ENCODE results near the gene CPA1. TPM values are rescaled to one million over a fixed set of nuclear protein-coding genes. Genes with fewer than 3 reads are reported as not detected.

Gene CPA1
- total and polyA plus RNA-seq, 2 donors from 2014 or later, result 0.50 to 1.1 TPM

GRCh38 chr7:130342701-130343380 lies 37.5 kb upstream of the CPA1 start:
- Histone ChIP-seq H3K9ac (ENCODE audit: low read length in 3 of 3) (no peak overlapping the region), H3K27me3 (ENCODE audit: control insufficient read depth, insufficient read depth, low read length) (no peaks in the 10 kb centered on the region), H3K9me3 (ENCODE audit: control insufficient read depth in 2 of 3, insufficient read depth in 1 of 3, low read length in 3 of 3) (no peaks in the 10 kb centered on the region), H3K4me3 (ENCODE audit: low read length in 3 of 3) (no peak overlapping the region), H3K27ac (ENCODE audit: low read depth in 2 of 2, low read length in 2 of 2) (no peak overlapping the region), H3K4me1 (ENCODE audit: control insufficient read depth in 2 of 3, insufficient read depth in 2 of 3, low read depth in 1 of 3, low read length in 3 of 3) (no peaks in the 10 kb centered on the region), H3K36me3 (ENCODE audit: control insufficient read depth in 2 of 3, insufficient read depth in 3 of 3, low read length in 3 of 3) (no peaks in the 10 kb centered on the region)
- no peak for TF ChIP-seq CTCF (IDR thresholded peaks at IDR 0.05; ENCODE audit: borderline replicate concordance, extremely low read depth, insufficient read depth)
- FAIRE-seq, result no peak
- intact Hi-C loops (cut with DNase I), result no loop called here
- no peak for DNase-seq

DNA sequence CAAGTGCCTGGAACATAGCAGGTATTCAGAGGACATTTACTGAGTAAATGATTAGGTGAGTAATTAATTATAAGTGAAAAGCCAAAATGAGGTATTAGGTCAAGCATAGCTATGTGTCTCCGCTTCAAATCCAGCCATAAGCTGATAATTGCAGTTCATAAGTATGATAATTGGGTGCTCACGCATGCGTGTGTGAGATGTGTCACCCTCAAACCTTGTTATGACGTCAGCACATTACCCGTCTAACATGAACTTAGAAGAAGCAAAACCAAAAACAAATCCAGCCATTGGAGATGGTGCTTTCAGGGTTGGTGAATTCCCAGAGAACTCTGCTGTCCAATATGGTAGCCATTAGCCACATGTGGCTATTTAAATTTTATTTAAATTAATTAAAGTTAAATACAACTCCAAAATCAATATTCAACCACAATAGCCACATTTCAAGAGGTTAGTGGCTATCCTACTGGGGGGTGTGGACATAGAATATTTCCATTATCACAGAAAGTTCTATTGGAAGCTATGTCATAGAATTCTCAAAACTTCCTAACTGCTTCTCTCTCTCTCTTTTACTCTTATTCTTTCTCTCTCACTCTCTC lies 35.9 kb upstream of the CPA1 start, which contains the start of gene CPA5:
Gene CPA5, plus strand, starts transcription at position 546 of the 596 bp plus-strand sequence. CDS start 1,670 bp downstream, outside the sequence.
- intact Hi-C loops (cut with DNase I), result no loop called here
- no peak for DNase-seq
- H3K4me1 ChIP-seq (ENCODE audit: control insufficient read depth in 2 of 3, insufficient read depth in 2 of 3, low read depth in 1 of 3, low read length in 3 of 3), result no peaks in the 10 kb centered on the region

GRCh38 chr7:130345136-130345535 lies 35.2 kb upstream of the CPA1 start:
- DNase-seq, result no peak
- intact Hi-C loops (cut with DNase I), result no loop called here
- Histone ChIP-seq H3K36me3 (ENCODE audit: control insufficient read depth in 2 of 3, insufficient read depth in 3 of 3, low read length in 3 of 3) (no peaks in the 10 kb centered on the region), H3K27me3 (ENCODE audit: control insufficient read depth, insufficient read depth, low read length) (no peaks in the 10 kb centered on the region), H3K27ac (ENCODE audit: low read depth in 2 of 2, low read length in 2 of 2) (no peak overlapping the region), H3K4me1 (ENCODE audit: control insufficient read depth in 2 of 3, insufficient read depth in 2 of 3, low read depth in 1 of 3, low read length in 3 of 3) (no peaks in the 10 kb centered on the region), H3K4me3 (ENCODE audit: low read length in 3 of 3) (no peak overlapping the region), H3K9ac (ENCODE audit: low read length in 3 of 3) (no peak overlapping the region), H3K9me3 (ENCODE audit: control insufficient read depth in 2 of 3, insufficient read depth in 1 of 3, low read length in 3 of 3) (no peaks in the 10 kb centered on the region)
- TF ChIP-seq CTCF (IDR thresholded peaks at IDR 0.05; ENCODE audit: borderline replicate concordance, extremely low read depth, insufficient read depth), result no peak
- FAIRE-seq, result no peak

More for the DNA sequence above, 35.9 kb upstream of the CPA1 start, which contains the start of gene CPA5:
- Histone ChIP-seq H3K9ac (ENCODE audit: low read length in 3 of 3) (no peak within 1 kb of the TSS), H3K27ac (ENCODE audit: low read depth in 2 of 2, low read length in 2 of 2) (no peak within 1 kb of the TSS), H3K27me3 (ENCODE audit: control insufficient read depth, insufficient read depth, low read length) (no peaks in the 10 kb centered on the region), H3K36me3 (ENCODE audit: control insufficient read depth in 2 of 3, insufficient read depth in 3 of 3, low read length in 3 of 3) (no peaks in the 10 kb centered on the region), H3K9me3 (ENCODE audit: control insufficient read depth in 2 of 3, insufficient read depth in 1 of 3, low read length in 3 of 3) (no peaks in the 10 kb centered on the region), H3K4me3 (ENCODE audit: low read length in 3 of 3) (no peak within 1 kb of the TSS)
- FAIRE-seq, result no peak
- no peak for TF ChIP-seq CTCF (IDR thresholded peaks at IDR 0.05; ENCODE audit: borderline replicate concordance, extremely low read depth, insufficient read depth)

Data from kidney (tissue), 14 donors.